Measurements from ENCODE around the gene NDUFAF2. TPM values are rescaled to one million over a fixed set of nuclear protein-coding genes. Genes with fewer than 3 reads are reported as not detected.

NDUFAF2 gene
- total RNA-seq, 1 donor from 2014 or later, result 46.0 TPM

GRCh38 chr5:61069150-61069549 lies 124.1 kb downstream of the NDUFAF2 start:
- H4K20me1 ChIP-seq (ENCODE audit: insufficient read depth, low read length), result no peaks in the 10 kb centered on the region
- FAIRE-seq, result no peak
- no peaks in the 10 kb centered on the region for H3K79me2 ChIP-seq (ENCODE audit: insufficient read depth, low read length)
- no peaks in the 10 kb centered on the region for H3K9me3 ChIP-seq (ENCODE audit: insufficient read depth, low read depth, low read length)
- no peak overlapping the region for H3K4me2 ChIP-seq (ENCODE audit: low read length)
- H3K4me1 Mint-ChIP-seq (ENCODE audit: low read depth, unreplicated experiment), result peaks cover 7% of the 10 kb centered on the region
- no peak overlapping the region for H3K4me3 ChIP-seq (ENCODE audit: insufficient read depth, low read depth, low read length)
- H3K27me3 ChIP-seq (ENCODE audit: insufficient read depth, low read length), result no peaks in the 10 kb centered on the region
- H3K27me3 Mint-ChIP-seq (ENCODE audit: low read depth, unreplicated experiment), result no peaks in the 10 kb centered on the region
- no peaks in the 10 kb centered on the region for H3K36me3 Mint-ChIP-seq (ENCODE audit: low read depth, unreplicated experiment)
- no peak overlapping the region for H3K27ac Mint-ChIP-seq (ENCODE audit: unreplicated experiment)
- H3K27ac ChIP-seq (ENCODE audit: low read depth, low read length), result no peak overlapping the region
- H3K4me3 Mint-ChIP-seq (ENCODE audit: unreplicated experiment), result no peak overlapping the region
- no peak for DNase-seq (ENCODE audit: low read depth)
- H2AFZ ChIP-seq (ENCODE audit: low read depth, low read length), result no peak overlapping the region
- H3K4me1 ChIP-seq (ENCODE audit: insufficient read depth, low read length), result no peaks in the 10 kb centered on the region
- no peaks in the 10 kb centered on the region for H3K36me3 ChIP-seq (ENCODE audit: insufficient read depth, low read length)
- H3K9me3 Mint-ChIP-seq (ENCODE audit: unreplicated experiment), result peaks cover 3% of the 10 kb centered on the region
- H3K9ac ChIP-seq (ENCODE audit: low read length), result no peak overlapping the region
- TF ChIP-seq EZH2 (IDR thresholded peaks at IDR 0.05; ENCODE audit: insufficient read depth, low read length), result no peak

DNA sequence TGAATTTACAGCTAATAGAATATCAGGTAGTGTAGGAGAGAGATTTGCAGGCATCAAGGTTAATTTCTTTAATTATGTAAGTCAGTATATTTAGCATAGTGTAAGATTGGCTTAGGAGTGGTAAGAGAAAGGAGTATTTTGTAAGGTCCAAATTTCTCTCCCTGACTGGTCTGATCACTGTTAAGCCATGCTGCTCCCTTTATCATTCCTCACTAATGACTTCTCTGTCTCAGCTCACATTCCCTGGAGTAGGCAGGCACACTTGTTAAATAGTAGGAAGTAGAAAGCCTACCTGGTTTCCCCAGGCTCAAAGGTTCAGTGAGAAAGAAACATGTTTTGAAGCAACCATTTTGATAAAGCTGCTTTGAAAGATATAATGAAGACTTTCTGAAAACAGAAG lies 126.5 kb downstream of the NDUFAF2 start:
- H3K36me3 ChIP-seq (ENCODE audit: insufficient read depth, low read length), result no peaks in the 10 kb centered on the region
- H3K36me3 Mint-ChIP-seq (ENCODE audit: low read depth, unreplicated experiment), result no peaks in the 10 kb centered on the region
- DNase-seq (ENCODE audit: low read depth) (no peak), FAIRE-seq (no peak)
- H3K27ac ChIP-seq (ENCODE audit: low read depth, low read length), result no peak overlapping the region
- H3K9me3 ChIP-seq (ENCODE audit: insufficient read depth, low read depth, low read length), result no peaks in the 10 kb centered on the region
- peaks cover 3% of the 10 kb centered on the region for H3K9me3 Mint-ChIP-seq (ENCODE audit: unreplicated experiment)
- no peak overlapping the region for H3K4me2 ChIP-seq (ENCODE audit: low read length)
- H2AFZ ChIP-seq (ENCODE audit: low read depth, low read length), result no peak overlapping the region
- no peak overlapping the region for H3K4me3 ChIP-seq (ENCODE audit: insufficient read depth, low read depth, low read length)
- H3K27ac Mint-ChIP-seq (ENCODE audit: unreplicated experiment), result no peak overlapping the region
- TF ChIP-seq CTCF (IDR thresholded peaks at IDR 0.05; ENCODE audit: insufficient read depth, low read depth, low read length), result no peak
- TF ChIP-seq EZH2 (IDR thresholded peaks at IDR 0.05; ENCODE audit: insufficient read depth, low read length), result no peak
- no peaks in the 10 kb centered on the region for H3K4me1 ChIP-seq (ENCODE audit: insufficient read depth, low read length)
- H3K27me3 ChIP-seq (ENCODE audit: insufficient read depth, low read length), result no peaks in the 10 kb centered on the region
- no peaks in the 10 kb centered on the region for H3K27me3 Mint-ChIP-seq (ENCODE audit: low read depth, unreplicated experiment)
- H3K79me2 ChIP-seq (ENCODE audit: insufficient read depth, low read length), result no peaks in the 10 kb centered on the region
- no peak overlapping the region for H3K4me3 Mint-ChIP-seq (ENCODE audit: unreplicated experiment)
- peaks cover 7% of the 10 kb centered on the region for H3K4me1 Mint-ChIP-seq (ENCODE audit: low read depth, unreplicated experiment)
- no peak overlapping the region for H3K9ac ChIP-seq (ENCODE audit: low read length)
- no peaks in the 10 kb centered on the region for H4K20me1 ChIP-seq (ENCODE audit: insufficient read depth, low read length)

GRCh38 chr5:61076626-61077025 lies 131.6 kb downstream of the NDUFAF2 start:
- TF ChIP-seq CTCF (IDR thresholded peaks at IDR 0.05; ENCODE audit: insufficient read depth, low read depth, low read length), result no peak
- no peak for TF ChIP-seq EZH2 (IDR thresholded peaks at IDR 0.05; ENCODE audit: insufficient read depth, low read length)
- Histone ChIP-seq H3K27me3 (ENCODE audit: insufficient read depth, low read length) (no peaks in the 10 kb centered on the region), H2AFZ (ENCODE audit: low read depth, low read length) (no peak overlapping the region), H3K36me3 (ENCODE audit: insufficient read depth, low read length) (no peaks in the 10 kb centered on the region), H3K9ac (ENCODE audit: low read length) (no peak overlapping the region), H3K4me2 (ENCODE audit: low read length) (no peak overlapping the region), H3K9me3 (ENCODE audit: insufficient read depth, low read depth, low read length) (no peaks in the 10 kb centered on the region), H3K4me3 (ENCODE audit: insufficient read depth, low read depth, low read length) (no peak overlapping the region), H3K4me1 (ENCODE audit: insufficient read depth, low read length) (no peaks in the 10 kb centered on the region), H3K27ac (ENCODE audit: low read depth, low read length) (no peak overlapping the region), H3K79me2 (ENCODE audit: insufficient read depth, low read length) (no peaks in the 10 kb centered on the region), H4K20me1 (ENCODE audit: insufficient read depth, low read length) (no peaks in the 10 kb centered on the region)
- DNase-seq (ENCODE audit: low read depth) (no peak), FAIRE-seq (no peak)
- Mint-ChIP-seq H3K9me3 (ENCODE audit: unreplicated experiment) (no peaks in the 10 kb centered on the region), H3K27ac (ENCODE audit: unreplicated experiment) (no peak overlapping the region), H3K4me3 (ENCODE audit: unreplicated experiment) (no peak overlapping the region), H3K4me1 (ENCODE audit: low read depth, unreplicated experiment) (peaks cover 3% of the 10 kb centered on the region), H3K27me3 (ENCODE audit: low read depth, unreplicated experiment) (no peaks in the 10 kb centered on the region), H3K36me3 (ENCODE audit: low read depth, unreplicated experiment) (peaks cover under 1% of the 10 kb centered on the region)
